ENCODE results near the gene CACNA2D3.
"Not testable (repeated sequence)": the region's sequence is repeated elsewhere in the genome, so short reads cannot be mapped to it uniquely, and the experiment has no call there.

The CACNA2D3 gene

DNA sequence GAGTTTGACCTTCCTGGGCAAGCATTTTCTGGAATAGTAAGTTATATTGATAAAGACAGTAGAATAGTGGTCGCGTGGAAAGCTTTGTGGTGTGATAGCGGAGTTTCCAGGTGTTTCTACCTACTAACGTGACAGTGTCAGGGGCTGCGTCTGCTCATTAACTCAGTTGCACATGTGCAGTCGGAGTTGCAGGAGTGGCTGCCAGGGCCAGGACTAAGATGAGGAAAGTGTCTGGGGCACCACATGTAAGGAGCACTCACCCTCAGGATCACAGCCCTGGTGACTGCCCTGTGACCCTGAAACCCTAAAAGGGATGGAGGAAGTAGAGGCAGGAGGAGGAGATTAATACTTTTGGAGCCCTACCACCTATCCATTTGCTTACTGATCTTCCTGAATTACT is 510.5 kb downstream of the CACNA2D3 start:
- H3K4me3 ChIP-seq (ENCODE audit: low read length): no peak overlapping the region
- TF ChIP-seq, protein P1, sequence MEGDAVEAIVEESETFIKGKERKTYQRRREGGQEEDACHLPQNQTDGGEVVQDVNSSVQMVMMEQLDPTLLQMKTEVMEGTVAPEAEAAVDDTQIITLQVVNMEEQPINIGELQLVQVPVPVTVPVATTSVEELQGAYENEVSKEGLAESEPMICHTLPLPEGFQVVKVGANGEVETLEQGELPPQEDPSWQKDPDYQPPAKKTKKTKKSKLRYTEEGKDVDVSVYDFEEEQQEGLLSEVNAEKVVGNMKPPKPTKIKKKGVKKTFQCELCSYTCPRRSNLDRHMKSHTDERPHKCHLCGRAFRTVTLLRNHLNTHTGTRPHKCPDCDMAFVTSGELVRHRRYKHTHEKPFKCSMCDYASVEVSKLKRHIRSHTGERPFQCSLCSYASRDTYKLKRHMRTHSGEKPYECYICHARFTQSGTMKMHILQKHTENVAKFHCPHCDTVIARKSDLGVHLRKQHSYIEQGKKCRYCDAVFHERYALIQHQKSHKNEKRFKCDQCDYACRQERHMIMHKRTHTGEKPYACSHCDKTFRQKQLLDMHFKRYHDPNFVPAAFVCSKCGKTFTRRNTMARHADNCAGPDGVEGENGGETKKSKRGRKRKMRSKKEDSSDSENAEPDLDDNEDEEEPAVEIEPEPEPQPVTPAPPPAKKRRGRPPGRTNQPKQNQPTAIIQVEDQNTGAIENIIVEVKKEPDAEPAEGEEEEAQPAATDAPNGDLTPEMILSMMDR (IDR thresholded peaks at IDR 0.05; ENCODE audit: insufficient read depth, low read depth, low read length, missing control alignments): no peak
- no peak for DNase-seq (ENCODE audit: low read depth)

DNA sequence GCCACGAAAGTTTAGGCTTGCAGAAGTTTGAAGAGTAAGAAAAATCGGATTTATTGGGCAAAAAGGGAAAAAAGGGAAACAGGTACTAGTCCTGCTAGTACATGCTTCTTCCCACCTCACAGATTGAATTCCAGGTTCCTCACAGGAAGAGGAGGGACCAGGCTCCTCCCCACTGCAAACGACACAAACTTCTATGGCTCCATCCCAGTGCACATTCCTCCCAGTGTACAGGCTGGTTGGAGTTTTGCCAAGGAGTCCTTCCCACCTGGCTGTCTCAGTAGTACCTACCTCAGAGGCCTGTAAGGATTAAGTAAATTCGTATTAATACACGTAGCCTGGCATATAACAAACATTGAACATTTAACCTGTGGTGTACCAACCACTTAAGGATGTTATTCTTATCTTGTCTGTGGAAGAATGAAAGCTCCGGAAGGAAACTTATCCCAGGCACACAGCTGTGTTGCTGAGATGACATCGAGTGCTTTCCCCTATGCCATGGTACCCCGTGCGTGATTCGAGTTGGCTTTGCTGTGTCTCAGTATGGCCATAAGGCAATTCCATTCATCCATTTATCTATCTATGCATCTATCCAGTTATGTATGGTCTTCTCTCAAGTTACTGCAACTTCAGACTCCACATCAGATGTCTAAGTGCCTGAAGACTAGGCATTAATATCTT is 511.2 kb downstream of the CACNA2D3 start:
- TF ChIP-seq, protein P1 (IDR thresholded peaks at IDR 0.05; ENCODE audit: insufficient read depth, low read depth, low read length, missing control alignments): no peak
- no peak for DNase-seq (ENCODE audit: low read depth)
- H3K4me3 ChIP-seq (ENCODE audit: low read length): no peak overlapping the region

DNA sequence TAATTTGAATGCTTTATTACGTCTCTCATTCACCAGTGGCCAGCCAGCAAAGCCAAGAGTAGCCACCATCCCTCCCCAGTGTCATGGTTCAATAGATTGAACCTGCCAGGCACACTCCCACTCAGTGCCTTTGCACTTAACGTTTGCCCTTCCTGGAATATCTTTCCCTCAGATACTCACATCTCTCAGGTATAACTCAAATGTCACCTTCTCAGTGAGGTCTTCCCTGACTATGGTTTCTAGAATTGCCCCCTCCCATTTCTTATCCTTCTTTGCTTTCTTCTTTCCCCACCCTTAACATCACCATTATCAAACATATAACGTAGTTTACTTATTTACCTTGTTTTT is 511.7 kb downstream of the CACNA2D3 start:
- H3K4me3 ChIP-seq (ENCODE audit: low read length): no peak overlapping the region
- TF ChIP-seq, protein P1 (IDR thresholded peaks at IDR 0.05; ENCODE audit: insufficient read depth, low read depth, low read length, missing control alignments): no peak
- DNase-seq (ENCODE audit: low read depth): no peak

DNA sequence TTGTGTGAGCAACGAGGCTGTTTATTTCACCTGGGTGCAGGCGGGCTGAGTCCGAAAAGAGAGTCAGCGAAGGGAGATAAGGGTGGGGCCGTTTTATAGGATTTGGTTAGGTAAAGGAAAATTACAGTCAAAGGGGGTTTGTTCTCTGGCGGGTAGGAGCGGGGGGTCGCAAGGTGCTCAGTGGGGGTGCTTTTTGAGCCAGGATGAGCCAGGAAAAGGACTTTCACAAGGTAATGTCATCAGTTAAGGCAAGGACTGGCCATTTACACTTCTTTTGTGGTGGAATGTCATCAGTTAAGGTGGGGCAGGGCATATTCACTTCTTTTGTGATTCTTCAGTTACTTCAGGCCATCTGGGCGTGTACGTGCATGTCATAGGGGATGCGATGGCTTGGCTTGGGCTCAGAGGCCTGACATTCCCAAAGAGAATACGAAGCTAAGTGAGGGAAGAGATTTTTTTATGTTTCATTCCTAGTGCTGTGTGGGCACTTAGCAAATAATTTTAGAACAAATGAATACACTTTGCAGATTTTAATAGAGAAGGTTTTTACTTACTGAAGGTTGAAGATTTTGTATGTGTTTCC is 517.5 kb downstream of the CACNA2D3 start:
- peak; percentile 8 for DNase-seq (ENCODE audit: low read depth)
- H3K4me3 ChIP-seq (ENCODE audit: low read length): not testable (repeated sequence)

DNA sequence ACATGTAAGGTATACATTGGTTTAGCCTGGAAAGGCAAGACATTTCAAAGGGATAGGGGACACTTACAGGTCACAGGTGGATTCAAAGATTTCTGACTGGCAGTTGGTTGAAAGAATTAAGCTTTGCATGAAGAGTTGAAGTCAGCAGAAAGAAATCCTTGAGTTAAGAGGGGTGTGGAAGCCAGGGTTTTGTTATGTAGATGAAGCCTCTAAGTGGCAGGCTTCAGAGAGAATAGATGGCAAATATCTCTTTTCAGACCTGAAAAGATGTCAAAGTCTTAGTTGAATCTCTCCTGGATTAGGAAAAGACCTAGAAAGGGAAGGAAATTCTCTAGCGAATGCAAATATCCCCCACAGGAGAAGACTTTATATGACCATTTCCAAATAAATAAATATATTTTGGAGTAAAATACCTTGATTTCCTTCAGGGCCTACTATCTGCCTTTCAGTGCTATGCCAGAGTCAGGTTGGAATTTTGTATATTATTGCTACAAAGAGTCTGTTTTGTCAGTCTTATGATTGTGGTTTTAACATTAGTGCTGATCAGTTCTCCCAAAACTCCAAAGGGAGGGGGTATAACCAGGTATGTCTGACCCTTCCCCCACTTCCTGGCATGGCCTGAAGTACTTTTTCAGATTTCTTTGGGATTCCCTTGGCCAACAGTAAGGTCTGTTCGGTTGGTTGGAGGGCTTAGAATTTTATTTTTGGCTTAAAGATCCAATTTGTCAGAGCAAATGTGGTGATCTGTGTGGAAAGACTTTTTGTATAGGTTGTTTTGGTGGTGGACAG is 519.1 kb downstream of the CACNA2D3 start:
- DNase-seq (ENCODE audit: low read depth): no peak
- TF ChIP-seq, protein P1 (IDR thresholded peaks at IDR 0.05; ENCODE audit: insufficient read depth, low read depth, low read length, missing control alignments): no peak
- H3K4me3 ChIP-seq (ENCODE audit: low read length): no peak overlapping the region

DNA sequence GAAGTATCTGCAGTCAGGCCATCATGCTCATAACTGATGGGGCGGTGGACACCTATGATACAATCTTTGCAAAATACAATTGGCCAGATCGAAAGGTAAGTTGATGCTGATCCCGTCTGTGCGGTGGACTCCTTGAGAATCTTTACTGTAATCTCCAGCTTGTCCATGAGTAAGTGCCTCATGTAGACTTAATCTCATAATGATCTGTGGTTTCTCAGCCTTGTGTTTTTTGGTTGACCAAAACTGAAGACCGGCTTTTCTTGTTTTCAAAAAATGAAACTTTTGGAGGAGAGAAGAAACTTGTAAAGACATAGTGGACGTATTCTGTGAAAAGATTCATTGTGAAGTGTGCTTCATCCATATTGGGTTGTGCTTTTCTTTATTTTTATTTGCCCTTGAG is 519.8 kb downstream of the CACNA2D3 start:
- DNase-seq (ENCODE audit: low read depth): no peak
- TF ChIP-seq, protein P1 (IDR thresholded peaks at IDR 0.05; ENCODE audit: insufficient read depth, low read depth, low read length, missing control alignments): no peak
- no peak overlapping the region for H3K4me3 ChIP-seq (ENCODE audit: low read length)

DNA sequence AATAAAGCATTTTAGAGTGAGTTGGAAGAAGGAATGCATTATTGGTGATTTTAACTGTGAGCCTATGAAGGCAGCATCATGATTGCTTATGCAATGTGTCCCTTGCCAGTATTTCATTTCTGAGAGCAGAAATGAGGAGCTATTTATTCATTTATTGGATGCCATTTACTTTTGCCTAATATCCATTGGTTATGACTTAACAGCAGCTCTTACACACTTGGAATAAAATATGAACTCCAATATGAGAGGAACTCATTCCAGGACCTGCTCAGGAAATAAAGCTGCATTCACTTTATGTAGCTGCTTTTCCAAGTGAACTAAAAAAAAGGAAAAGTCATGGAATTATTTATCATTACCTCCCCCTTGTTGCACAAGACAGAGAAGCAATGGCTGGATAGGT is 525.4 kb downstream of the CACNA2D3 start:
- DNase-seq (ENCODE audit: low read depth): no peak
- TF ChIP-seq, protein P1 (IDR thresholded peaks at IDR 0.05; ENCODE audit: insufficient read depth, low read depth, low read length, missing control alignments): no peak
- H3K4me3 ChIP-seq (ENCODE audit: low read length): no peak overlapping the region

Measured in epithelial cell of esophagus (primary cell).